ENCODE results near the gene INTS15. TPM values are rescaled to one million over a fixed set of nuclear protein-coding genes. Genes with fewer than 3 reads are reported as not detected.

INTS15 gene
- total RNA-seq, 1 experiment from 2014 or later = 21.4 TPM

- Histone ChIP-seq H3F3A (ENCODE audit: insufficient read depth, low read depth) (peaks cover under 1% of the 10 kb centered on the region; the same call in 1 of the 2 replicates), H3K79me2 (ENCODE audit: low read depth) (no peaks in the 10 kb centered on the region), H4K20me1 (ENCODE audit: insufficient read depth) (no peaks in the 10 kb centered on the region), H2AFZ (no peak overlapping the region), H3K9me2 (ENCODE audit: insufficient read depth) (no peaks in the 10 kb centered on the region), H3K4me1 (replicated peaks; ENCODE audit: insufficient read depth) (0 out of 2 replicates have a peak, but pooled peaks cover 7% of the 10 kb centered on the region), H3K27ac (no peak overlapping the region), H3K4me3 (no peak overlapping the region), H3K36me3 (ENCODE audit: low read depth) (no peaks in the 10 kb centered on the region), H3K4me2 (no peak overlapping the region), H3K27me3 (ENCODE audit: insufficient read depth, low read depth) (no peaks in the 10 kb centered on the region), H3K9me3 (ENCODE audit: insufficient read depth, low read depth) (no peaks in the 10 kb centered on the region)
- no TSS peak for BruUV-seq (replicated peaks)
- ChIA-PET POLR2A (ENCODE audit: unreplicated experiment) (no interaction called here), CTCF (interaction anchor here (0.6 kb wide), 1 partner anchor 46 kb away, joined by 4 read pairs; no protein-coding TSS in a partner anchor)
- TF ChIP-seq CTCF (conservative IDR thresholded peaks at IDR 0.05) (no peak), EZH2 (IDR thresholded peaks at IDR 0.05; ENCODE audit: low read depth) (no peak)
- intact Hi-C loops (cut with micrococcal nuclease; ENCODE audit: unreplicated experiment) = no loop called here
- DNase-seq = no peak
These were observed 30.1 kb downstream of the INTS15 start for GRCh38 chr7:6619961-6620360.

- H3K4me1 ChIP-seq (replicated peaks; ENCODE audit: insufficient read depth) = 0 out of 2 replicates have a peak, but pooled peaks cover 1% of the 10 kb centered on the region
- no peak overlapping the region for H2AFZ ChIP-seq
- no peak for DNase-seq
- ChIA-PET CTCF (no interaction called here), POLR2A (ENCODE audit: unreplicated experiment) (no interaction called here)
- H3F3A ChIP-seq (ENCODE audit: insufficient read depth, low read depth) = no peaks in the 10 kb centered on the region
- H3K79me2 ChIP-seq (ENCODE audit: low read depth) = no peaks in the 10 kb centered on the region
- H3K36me3 ChIP-seq (ENCODE audit: low read depth) = no peaks in the 10 kb centered on the region
- no TSS peak for BruUV-seq (replicated peaks)
- H3K27ac ChIP-seq = no peak overlapping the region
- no peak overlapping the region for H3K4me3 ChIP-seq
- TF ChIP-seq EZH2 (IDR thresholded peaks at IDR 0.05; ENCODE audit: low read depth) (no peak), CTCF (conservative IDR thresholded peaks at IDR 0.05) (no peak)
- no peaks in the 10 kb centered on the region for H3K9me2 ChIP-seq (ENCODE audit: insufficient read depth)
- intact Hi-C loops (cut with micrococcal nuclease; ENCODE audit: unreplicated experiment) = no loop called here
- H3K27me3 ChIP-seq (ENCODE audit: insufficient read depth, low read depth) = no peaks in the 10 kb centered on the region
- no peaks in the 10 kb centered on the region for H3K9me3 ChIP-seq (ENCODE audit: insufficient read depth, low read depth)
- no peak overlapping the region for H3K4me2 ChIP-seq
- H4K20me1 ChIP-seq (ENCODE audit: insufficient read depth) = no peaks in the 10 kb centered on the region
These were observed 31.6 kb downstream of the INTS15 start for GRCh38 chr7:6621195-6622133.

GRCh38 chr7:6622134-6622710 lies 32.4 kb downstream of the INTS15 start:
- Histone ChIP-seq H3K4me1 (replicated peaks; ENCODE audit: insufficient read depth) (no peaks in the 10 kb centered on the region), H4K20me1 (ENCODE audit: insufficient read depth) (no peaks in the 10 kb centered on the region), H3K36me3 (ENCODE audit: low read depth) (no peaks in the 10 kb centered on the region), H3K27ac (no peak overlapping the region), H3F3A (ENCODE audit: insufficient read depth, low read depth) (no peaks in the 10 kb centered on the region), H3K9me2 (ENCODE audit: insufficient read depth) (no peaks in the 10 kb centered on the region), H3K79me2 (ENCODE audit: low read depth) (no peaks in the 10 kb centered on the region), H3K27me3 (ENCODE audit: insufficient read depth, low read depth) (no peaks in the 10 kb centered on the region), H2AFZ (no peak overlapping the region), H3K4me3 (no peak overlapping the region), H3K4me2 (no peak overlapping the region), H3K9me3 (ENCODE audit: insufficient read depth, low read depth) (no peaks in the 10 kb centered on the region)
- TF ChIP-seq EZH2 (IDR thresholded peaks at IDR 0.05; ENCODE audit: low read depth) = no peak
- no peak for TF ChIP-seq CTCF (conservative IDR thresholded peaks at IDR 0.05)
- ChIA-PET POLR2A (ENCODE audit: unreplicated experiment) (no interaction called here), CTCF (no interaction called here)
- no TSS peak for BruUV-seq (replicated peaks)
- intact Hi-C loops (cut with micrococcal nuclease; ENCODE audit: unreplicated experiment) = no loop called here
- no peak for DNase-seq
